Raji (cell line): ENCODE measurements around the gene PLEKHG2.

Experiments
- POLR2A ChIP-seq: IDR thresholded peaks from 2 replicates; pipeline ENCODE4 v1.6.1; 2011; ENCODE audit warnings: low read depth, low read length, control low read depth; ENCODE audit not compliant: insufficient read depth

The PLEKHG2 gene

DNA sequence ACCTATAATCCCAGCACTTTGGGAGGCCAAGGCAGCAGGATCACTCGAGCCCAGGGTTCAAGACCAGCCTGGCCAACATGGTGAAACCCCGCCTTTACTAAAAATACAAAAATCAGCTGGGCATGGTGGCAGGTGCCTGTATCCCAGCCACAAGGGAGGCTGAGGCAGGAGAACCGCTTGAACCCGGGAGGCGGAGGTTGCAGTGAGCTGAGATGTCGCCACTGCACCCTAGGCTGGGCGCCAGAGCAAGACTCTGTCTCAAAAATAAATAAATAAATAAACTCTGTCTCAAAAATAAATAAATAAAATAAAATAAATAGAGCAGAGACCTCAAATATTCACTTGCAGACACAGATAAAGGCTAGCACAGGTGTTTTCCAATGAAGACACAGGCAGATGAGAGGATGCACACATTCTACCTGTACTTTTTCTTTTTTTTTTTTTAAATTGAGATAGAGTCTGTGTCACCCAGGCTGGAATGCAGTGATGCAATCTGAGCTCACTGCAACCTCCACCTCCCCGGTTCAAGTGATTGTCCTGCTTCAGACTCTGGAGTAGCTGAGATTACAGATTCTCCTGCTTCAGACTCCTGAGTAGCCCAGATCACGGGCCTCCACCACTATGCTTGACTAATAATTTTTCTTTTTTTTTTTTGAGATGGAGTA, 25.9 kb downstream of the PLEKHG2 start:
- TF ChIP-seq POLR2A: no peak

DNA sequence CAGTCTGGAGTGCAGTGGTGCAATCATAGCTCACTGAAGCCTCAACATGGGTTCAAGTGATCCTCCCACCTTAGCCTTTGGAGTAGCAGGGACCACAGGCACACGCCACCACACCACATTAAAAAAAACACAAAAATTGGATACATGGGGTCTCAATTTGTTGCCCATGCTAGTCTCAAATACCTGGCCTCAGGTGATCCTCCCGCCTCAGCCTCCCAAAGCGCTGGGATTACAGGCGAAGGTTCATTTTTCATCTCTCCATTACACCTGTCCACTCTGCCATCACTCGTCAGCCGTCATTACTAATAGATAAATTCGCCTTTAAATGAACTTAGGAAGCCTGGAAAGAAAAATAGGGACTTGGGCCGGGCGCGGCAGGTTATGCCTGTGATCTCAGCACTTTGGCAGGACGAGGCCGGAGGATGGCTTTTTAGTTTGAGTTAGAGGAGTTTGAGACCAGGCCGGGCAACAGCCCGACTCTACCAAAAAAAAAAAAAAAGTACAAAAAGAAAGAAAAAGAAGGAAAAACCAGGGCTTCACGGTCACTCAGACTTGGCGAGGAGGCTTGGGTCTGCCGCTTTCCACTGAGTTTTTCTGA, 32.2 kb downstream of the PLEKHG2 start:
- no peak for TF ChIP-seq POLR2A

DNA sequence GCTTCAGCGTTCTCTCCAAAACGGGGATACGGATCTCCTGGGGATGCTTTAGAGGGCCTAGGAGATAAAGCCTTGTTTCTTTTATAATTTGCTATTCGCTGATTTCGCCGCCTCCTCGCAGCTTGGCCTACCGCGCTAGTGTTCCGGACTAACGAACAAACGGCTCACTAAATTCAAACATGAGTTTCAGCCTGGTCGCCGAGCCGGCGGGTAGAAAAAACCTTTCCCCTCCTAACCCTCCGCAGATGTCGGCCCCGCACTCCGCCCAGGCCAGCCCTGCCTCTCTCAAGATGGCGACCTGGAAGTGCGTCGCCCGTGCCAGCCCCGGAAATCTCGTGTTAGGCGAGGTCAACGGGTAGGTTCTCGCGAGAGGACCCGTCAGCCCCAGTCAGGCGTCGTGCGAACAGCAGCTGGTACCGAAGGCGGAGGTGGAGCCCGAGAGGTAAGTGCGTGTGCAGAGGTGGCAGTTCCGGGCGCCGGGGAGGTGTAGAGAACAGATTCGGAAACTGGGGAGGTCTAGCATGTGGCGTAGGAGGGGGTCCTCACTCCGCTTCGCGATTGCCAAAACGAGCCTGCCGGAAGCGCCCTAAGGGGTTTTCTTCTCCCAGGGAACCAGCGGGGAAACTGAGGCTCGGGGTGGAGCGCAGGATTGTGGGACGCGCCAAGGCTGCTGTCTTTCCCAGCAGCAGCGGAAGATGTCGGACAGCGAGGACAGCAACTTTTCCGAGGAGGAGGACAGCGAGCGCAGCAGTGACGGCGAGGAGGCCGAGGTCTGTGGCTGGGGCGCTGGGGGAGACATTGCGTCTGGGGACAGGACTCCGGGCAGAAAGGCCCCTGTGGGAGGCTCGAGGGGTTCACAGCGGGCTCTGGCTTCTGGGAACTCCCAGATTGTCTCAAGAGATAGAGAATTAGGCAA, 33.0 kb downstream of the PLEKHG2 start, which contains the start of gene SUPT5H:
Gene SUPT5H (plus strand): TSS at position 387 of the 916 bp plus-strand sequence. CDS start 309 bp downstream, at position 696.
- TF ChIP-seq POLR2A: peak; percentile 95

DNA sequence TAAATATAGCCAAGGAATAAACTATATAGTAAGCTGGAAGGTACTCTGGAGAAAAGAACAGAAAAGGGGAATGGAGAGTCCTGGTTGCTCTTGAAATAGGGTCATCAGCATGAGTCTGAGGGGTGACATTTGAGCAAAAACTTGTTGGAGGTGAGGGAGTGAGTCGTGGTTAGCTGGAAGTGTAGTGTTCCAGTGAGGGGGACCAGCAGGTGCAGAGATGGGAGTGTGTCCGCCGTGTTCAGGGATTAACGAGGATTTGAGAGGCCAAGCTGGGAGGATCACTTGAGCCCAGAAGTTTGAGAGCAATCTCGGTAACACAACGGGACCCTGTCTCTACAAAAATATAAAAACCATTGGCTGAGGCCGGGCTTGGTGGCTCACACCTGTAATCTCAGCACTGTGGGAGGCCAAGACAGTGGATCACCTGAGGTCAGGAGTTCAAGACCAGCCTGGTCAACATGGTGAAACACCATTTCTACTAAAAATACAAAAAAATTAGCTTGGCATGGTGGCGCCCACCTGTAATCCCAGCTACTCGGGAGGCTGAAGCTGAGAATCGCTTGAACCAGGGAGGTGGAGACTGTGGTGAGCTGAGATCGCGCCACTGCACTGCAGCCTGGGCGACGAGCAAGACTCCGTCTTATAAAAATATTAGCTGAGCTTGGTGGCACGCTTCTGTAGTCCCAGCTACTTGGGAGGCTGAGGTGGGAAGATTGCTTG, 34.1 kb downstream of the PLEKHG2 start:
- TF ChIP-seq POLR2A: no peak

DNA sequence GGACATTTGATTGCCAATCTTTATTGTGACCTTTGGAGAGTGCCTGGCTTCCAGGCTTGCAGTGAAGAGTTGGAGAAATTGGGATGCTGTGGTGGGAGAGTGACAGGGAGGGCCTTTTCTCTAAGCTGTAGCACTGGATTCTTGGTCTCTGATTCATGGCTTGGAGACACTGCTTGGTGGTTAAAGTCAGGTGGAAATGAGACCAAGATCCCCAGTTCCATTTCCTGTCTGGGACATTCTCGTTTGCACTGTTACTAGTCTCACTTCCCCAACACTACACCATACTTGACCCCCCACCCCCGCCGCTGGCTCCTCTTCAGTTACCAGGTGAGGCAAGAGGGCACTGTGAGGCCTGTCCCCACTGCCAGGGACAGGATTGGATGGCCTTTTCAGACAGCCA, 35.8 kb downstream of the PLEKHG2 start:
- TF ChIP-seq POLR2A: no peak

DNA sequence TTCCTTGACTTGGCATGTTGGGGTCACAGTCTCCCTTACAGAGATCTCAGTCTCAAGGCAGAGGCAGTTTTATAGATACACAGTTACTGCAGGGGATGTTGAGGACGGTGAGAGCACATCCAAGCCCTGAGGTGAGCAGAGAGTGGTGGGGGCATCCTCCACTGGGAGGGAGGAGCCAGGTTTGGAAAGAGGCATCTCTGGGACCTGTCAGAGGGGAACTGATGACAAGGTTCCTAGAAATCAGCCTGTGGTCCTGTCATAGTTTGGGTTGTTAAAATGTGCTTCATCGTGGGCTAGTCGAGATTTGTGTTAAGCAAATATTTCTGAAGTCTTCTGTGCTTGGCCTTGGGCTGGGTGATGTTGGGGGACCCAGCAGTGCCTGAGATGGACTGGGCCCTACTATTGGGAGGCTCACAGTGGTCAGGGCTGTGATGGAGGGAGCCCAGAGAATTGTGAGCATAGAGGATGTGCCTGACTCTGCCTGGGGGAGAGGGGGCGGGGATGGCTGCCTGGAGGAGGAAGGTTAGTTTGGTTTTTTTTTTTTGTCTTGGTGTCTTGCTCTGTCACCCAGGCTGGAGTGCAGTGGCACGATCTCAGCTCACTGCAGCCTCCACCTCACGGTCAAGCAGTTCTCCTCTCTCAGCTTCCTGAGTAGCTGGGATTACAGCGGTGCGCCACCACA, 36.8 kb downstream of the PLEKHG2 start:
- TF ChIP-seq POLR2A: no peak

DNA sequence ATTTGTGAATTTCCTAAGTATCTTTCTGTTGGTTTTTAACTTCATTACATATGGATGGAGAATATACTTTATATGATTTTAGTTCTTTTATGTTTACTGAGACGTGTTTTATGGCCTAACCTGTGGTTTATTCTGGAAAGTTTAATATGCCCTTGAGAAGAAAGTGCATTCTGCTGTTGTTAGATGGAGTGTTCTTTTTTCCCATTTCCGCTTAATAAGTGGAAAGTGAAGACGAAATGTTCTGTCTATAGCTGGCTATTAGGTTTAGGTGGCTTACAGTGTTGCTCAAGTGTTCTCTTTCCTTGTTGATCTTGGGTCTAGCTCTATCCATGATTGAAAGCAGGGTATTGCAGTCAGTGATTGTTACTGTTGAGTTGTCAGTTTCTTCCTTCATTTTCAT, 50.9 kb downstream of the PLEKHG2 start:
- no peak for TF ChIP-seq POLR2A

DNA sequence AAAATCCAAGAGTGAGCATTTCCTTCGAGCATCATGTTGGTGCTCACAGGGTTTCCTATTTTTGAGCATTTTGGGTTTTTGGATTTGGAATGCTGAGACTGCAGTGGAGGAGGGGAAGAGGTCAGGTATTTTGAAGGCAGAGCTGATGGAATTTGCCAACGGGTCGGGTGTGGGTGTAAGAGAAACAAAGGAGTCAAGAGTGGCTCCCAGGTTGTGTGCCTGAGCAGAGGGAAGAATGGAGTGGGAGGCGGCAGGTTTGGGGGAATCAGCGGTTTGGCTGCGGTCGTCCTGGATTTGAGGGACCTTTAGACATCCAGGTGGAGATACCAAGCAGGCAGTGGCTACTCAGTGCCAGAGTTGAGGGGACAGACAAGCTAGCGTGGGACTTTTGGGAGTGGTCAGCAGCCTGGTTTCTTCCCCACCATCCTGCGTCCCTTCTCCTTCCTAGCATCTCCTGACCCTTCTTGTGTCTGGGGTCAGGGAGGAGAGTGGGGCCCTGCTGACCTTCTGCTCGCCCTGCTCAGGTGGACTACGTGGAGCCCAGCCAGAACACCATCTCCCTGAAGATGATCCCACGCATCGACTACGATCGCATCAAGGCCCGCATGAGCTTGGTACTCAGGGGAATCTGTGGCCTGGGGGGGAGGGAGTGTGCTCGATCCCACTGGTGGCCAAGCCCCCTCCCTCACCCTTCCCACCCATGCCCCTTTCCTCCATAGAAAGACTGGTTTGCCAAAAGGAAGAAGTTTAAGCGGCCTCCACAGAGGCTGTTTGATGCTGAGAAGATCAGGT, 53.7 kb downstream of the PLEKHG2 start:
- TF ChIP-seq POLR2A: no peak

DNA sequence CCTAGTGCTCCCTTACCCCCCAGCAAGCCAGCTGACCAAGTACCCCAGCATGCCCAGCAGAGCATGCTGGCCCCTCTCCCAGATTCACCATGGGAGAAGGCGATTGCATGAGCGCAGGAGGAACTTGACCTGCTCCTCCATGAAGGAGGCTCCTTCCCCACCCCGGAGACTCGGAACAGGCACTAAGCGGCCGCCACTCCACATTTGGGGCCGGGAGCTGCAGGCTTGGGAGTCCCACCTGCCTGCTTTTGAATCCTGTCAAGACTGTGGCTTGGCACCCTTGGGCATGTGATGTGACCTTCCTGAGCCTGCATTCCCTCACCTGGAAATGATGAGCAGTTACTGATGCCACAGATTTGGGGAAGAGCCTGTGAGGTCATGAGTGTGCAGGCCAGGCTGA, 55.5 kb downstream of the PLEKHG2 start:
- no peak for TF ChIP-seq POLR2A

DNA sequence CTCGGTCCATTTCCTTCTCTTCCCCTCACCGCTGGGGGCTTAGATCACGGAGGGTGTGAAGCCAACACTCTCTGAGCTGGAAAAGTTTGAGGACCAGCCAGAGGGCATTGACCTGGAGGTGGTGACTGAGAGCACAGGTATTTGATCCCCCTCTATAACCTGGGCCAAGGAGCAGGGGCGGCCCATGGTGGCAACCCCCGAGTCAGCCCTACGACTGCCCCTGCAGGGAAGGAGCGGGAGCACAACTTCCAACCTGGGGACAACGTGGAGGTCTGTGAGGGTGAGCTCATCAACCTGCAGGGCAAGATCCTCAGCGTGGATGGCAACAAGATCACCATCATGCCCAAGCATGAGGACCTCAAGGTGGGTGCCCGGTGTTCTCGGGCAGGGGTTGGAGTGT, 56.6 kb downstream of the PLEKHG2 start:
- TF ChIP-seq POLR2A: no peak

DNA sequence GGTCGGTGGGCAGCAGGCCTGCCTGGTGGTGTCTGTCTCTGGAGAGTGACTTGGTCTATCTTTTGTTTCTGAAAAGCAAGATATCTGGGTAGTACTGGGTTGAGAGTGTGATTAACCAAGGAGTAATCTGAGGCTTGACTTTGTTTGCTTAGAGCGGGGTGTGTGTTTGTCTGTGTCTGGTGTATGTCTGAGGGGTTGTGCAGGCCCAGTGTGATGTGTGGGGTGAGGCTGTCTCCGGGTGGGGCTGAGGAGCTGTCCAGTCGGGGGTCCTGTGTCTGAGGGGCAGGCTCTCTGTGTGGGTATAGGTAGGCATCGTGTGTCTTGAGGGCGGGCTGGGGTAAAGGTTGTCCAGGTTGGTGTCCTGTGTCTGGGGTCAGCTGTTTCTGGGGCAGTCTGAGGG, 57.1 kb downstream of the PLEKHG2 start:
- TF ChIP-seq POLR2A: no peak

DNA sequence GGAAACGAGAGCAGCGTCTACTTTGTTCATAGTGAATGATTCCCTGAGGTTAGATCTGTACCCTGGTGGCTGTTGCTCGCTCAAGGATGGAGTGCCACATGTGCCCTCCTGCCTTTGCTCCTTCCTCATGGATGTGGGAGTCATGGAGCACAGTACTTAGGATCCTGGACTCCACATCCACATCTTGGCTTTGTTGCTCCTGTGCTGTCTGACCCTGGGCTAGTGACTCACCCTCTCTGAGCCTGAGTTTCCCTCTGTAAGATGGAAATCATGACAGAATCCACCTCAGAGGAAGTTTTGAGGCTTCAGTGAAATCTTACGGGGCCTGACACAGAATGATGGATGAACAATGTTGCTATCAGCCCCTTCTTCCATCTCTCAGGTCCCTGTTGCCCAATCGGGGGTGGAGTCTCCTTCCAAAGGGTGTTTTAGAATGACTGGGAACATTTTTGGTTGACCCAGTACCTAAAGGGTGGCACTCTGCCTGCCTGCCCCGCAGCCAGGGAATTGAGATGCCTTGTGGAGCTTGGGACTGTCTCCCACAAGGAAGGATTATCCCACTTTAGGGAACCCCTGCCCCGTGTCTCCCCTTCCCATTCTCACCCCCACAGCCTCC, 58.4 kb downstream of the PLEKHG2 start:
- no peak for TF ChIP-seq POLR2A

DNA sequence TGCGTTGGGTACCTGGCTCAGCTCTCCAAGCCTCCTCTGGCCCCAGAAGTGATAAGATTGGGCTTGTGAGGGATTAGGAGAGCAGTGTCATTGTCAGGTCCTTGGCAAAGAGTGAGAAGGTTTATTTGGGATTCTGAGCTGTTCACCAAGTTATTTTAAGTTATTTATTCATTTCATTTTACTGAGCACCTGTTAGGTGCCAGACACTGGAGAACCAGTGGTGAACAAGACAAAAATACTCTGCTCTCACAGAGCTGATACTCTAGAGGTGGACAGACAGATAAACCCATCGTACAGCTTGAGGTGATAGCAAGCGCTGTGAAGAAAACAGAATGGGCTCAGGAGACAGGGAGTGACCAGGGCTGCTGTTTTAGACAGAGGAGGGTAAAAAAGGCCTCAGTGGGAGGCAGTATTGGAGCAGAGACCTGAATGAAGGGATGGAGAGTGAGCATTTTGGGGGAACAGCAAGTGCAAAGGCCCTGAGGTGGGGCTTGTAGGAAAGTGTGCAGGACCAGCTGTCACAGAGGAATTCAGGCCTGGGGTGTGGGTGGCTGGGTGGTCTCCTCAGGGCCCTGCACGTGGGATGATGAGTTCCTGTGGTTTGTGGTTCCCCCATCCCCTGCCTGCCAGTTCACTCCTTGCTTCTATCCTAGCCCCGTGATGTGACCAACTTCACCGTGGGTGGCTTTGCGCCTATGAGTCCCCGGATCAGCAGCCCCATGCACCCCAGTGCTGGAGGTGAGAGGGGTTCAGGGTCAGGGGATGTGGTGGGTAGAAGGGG, 59.5 kb downstream of the PLEKHG2 start:
- TF ChIP-seq POLR2A: no peak
